HG03342 (cell line): ENCODE results near the gene ARHGAP10.

Experiments used
- ATAC-seq: cut with Tn5 transposase; IDR thresholded peaks from one replicate; pipeline ENCODE4 v1.9.1; 2021; ENCODE audit warnings: mild to moderate bottlenecking, moderate library complexity; ENCODE audit not compliant: unreplicated experiment

The ARHGAP10 gene

GRCh38 chr4:148112231-148112982 lies 380.5 kb downstream of the ARHGAP10 start:
- ATAC-seq, result no peak

- no peak for ATAC-seq
Observed at GRCh38 chr4:148114436-148114835, 382.5 kb downstream of the ARHGAP10 start.

- ATAC-seq, result no peak
Observed at GRCh38 chr4:148116264-148116663, 384.4 kb downstream of the ARHGAP10 start.

- ATAC-seq, result no peak
Observed at GRCh38 chr4:148116969-148117368, 385.1 kb downstream of the ARHGAP10 start.

- no peak for ATAC-seq
Observed at GRCh38 chr4:148118179-148118578, 386.3 kb downstream of the ARHGAP10 start.

- ATAC-seq, result no peak
Observed at GRCh38 chr4:148118633-148119032, 386.7 kb downstream of the ARHGAP10 start.

GRCh38 chr4:148120216-148120615 lies 388.3 kb downstream of the ARHGAP10 start:
- ATAC-seq, result no peak
